Pancreas (tissue), 10 donors: ENCODE data around the gene MPND. TPM values are rescaled to one million over a fixed set of nuclear protein-coding genes. Genes with fewer than 3 reads are reported as not detected.

Experiments
- ATAC-seq, 4 donors: fragments of 200-7000 bp; cut with Tn5 transposase; one replicate each; pipeline versions ENCODE4 v1.8.0 to v1.9.1; 2020; ENCODE audit warnings: mild to moderate bottlenecking in 4 of 4, moderate library complexity in 4 of 4
- DNase-seq, 6 donors: peaks; one replicate each; pipeline ENCODE4 v3.0.0-alpha.2; 2020
- FAIRE-seq: peaks from 2 replicates; lab custom pipeline; 2012; peaks lifted over from hg19 to GRCh38; lab: Jason Lieb, UNC
- H3K27ac ChIP-seq, 4 donors: fragments of 200-600 bp; sonication (generic); 1 replicate in 3 of 4; 2 replicates in 1 of 4; pipeline versions ENCODE4 v1.5.0 to v1.8.0; 2020
- H3K27me3 ChIP-seq, 4 donors: fragments of 200-600 bp; one replicate each; pipeline ENCODE4 v1.8.0; 2021
- H3K36me3 ChIP-seq, 3 donors: fragments of 200-600 bp; sonication (generic) in 1 of 3; one replicate each; pipeline versions ENCODE4 v1.5.0 to v1.8.0; 2020 to 2021
- H3K4me1 ChIP-seq, 3 donors: fragments of 200-600 bp; one replicate each; pipeline ENCODE4 v1.8.0; 2021
- H3K4me3 ChIP-seq, 4 donors: fragments of 200-600 bp; sonication (generic) in 2 of 4; one replicate each; pipeline versions ENCODE4 v1.5.0 to v1.8.0; 2020 to 2021
- H3K9me3 ChIP-seq, 4 donors: fragments of 200-600 bp; one replicate each; pipeline ENCODE4 v1.8.0; 2021
- CTCF ChIP-seq, 4 donors: fragments of 200-600 bp; sonication (generic) in 3 of 4; IDR thresholded peaks; one replicate each; pipeline versions ENCODE4 v1.5.0 to v1.8.0; 2021; ENCODE audit warnings: antibody characterized with exemption in 4 of 4
- WGBS, 2 donors: extraction: QIAGEN DNeasy Blood & Tissue Kit; methylation state at CpG; one replicate each; pipeline ENCODE4 v1.1.7; 2013; 5-methylcytosine and 5-hydroxymethylcytosine counted together
- intact Hi-C, 3 donors: fragments of 100-400 bp; cut with DNase I; formaldehyde crosslinking; loops; one replicate each; pipeline versions ENCODE4 v1.11.1 to v1.14.2; 2022
- polyA plus RNA-seq, 2 donors: library from polyadenylated mRNA; stranded (reverse); fragments of 200-250 nt; gene quantifications; one replicate each; pipeline ENCODE4 v1.2.3, GENCODE V29; 2013
- total RNA-seq, 6 donors: library from RNA; stranded (reverse); fragmentation: NEBNext Ultra II Directional in 4 of 6; extraction: Animal tissue kit (Norgen Biotek cat#: 25700) in 4 of 6; gene quantifications; one replicate each; pipeline versions ENCODE4 v1.2.1 to v1.2.4, GENCODE V29; 2021 to 2023
- donor health status: healthy with polysubstance abuse.
- donor health status: DM: no; HTN: no; CAD: no; lungs with moderate emphysema.
- donor health status: DM: no; HTN: no; CAD: no.
- donor health status: control.
- donor health status: control.
- donor health status: Bipolar disorder and iron deficiency.
- donor health status: DM: yes; HTN: yes; CAD: no.
- donor health status: DM: no; HTN: no; CAD: no.
- donor health status: DM: no; HTN: no; CAD: no.
- donor health status: DM: yes; HTN: yes; CAD: no.

The MPND gene
- total and polyA plus RNA-seq, 8 donors = 11.8 to 20.0 (median 16.2) TPM

- H3K4me3 ChIP-seq = peak within 1 kb of the TSS; percentile 16 to 55 (median 36)
- ATAC-seq = peak; percentile 21 to 51 (median 42)
- H3K27ac ChIP-seq = peak within 1 kb of the TSS; percentile 43 to 83 (median 74)
- no peak for TF ChIP-seq CTCF (IDR thresholded peaks at IDR 0.05)
- H3K36me3 ChIP-seq = no peaks in the 10 kb centered on the region
- intact Hi-C loops = no loop called here
- DNase-seq = peak; percentile 71 to 88 (median 80)
- no peaks in the 10 kb centered on the region for H3K27me3 ChIP-seq
- 22 to 29% methylated on average over 23 to 27 of the region's 27 CpGs for WGBS, 2 donors
- peaks cover 0 to 13% (median 11%) of the 10 kb centered on the region in 3 donors for H3K4me1 ChIP-seq
- H3K9me3 ChIP-seq = no peaks in the 10 kb centered on the region
- FAIRE-seq = no peak
These were observed 4.7 kb upstream of the MPND start, which contains the start of gene STAP2 for GRCh38 chr19:4338441-4339355. Gene STAP2 (minus strand): TSS chr19:4338827. CDS start chr19:4338753, 74 bp downstream.

GRCh38 chr19:4342314-4342614, 1.1 kb upstream of the MPND start:
- Histone ChIP-seq H3K36me3 (no peaks in the 10 kb centered on the region), H3K9me3 (no peaks in the 10 kb centered on the region), H3K27ac (peak overlapping the region; percentile 74 to 95 (median 87)), H3K4me3 (peak overlapping the region in 3 of 4 donors; percentile 10 to 70 (median 63)), H3K4me1 (peaks cover 6 to 22% (median 13%) of the 10 kb centered on the region in 3 donors), H3K27me3 (no peaks in the 10 kb centered on the region)
- 5 to 6% methylated on average over 10 of the region's 10 CpGs for WGBS, 2 donors
- no peak for DNase-seq
- intact Hi-C loops = no loop called here
- no peak for FAIRE-seq
- peak in 3 of 4 donors; percentile 2 to 4 (median 3) for ATAC-seq
- no peak for TF ChIP-seq CTCF (IDR thresholded peaks at IDR 0.05)

- 0% methylated on average over 39 of the region's 39 CpGs for WGBS, 2 donors
- Histone ChIP-seq H3K9me3 (no peaks in the 10 kb centered on the region), H3K36me3 (no peaks in the 10 kb centered on the region), H3K4me1 (peaks cover 6 to 22% (median 13%) of the 10 kb centered on the region in 3 donors), H3K27me3 (no peaks in the 10 kb centered on the region), H3K4me3 (peak overlapping the region; percentile 53 to 70 (median 65)), H3K27ac (peak overlapping the region; percentile 87 to 95 (median 89))
- DNase-seq (peak; percentile 90 to 98 (median 96)), ATAC-seq (peak; percentile 81 to 90 (median 83)), FAIRE-seq (peak; percentile 98)
- TF ChIP-seq CTCF (IDR thresholded peaks at IDR 0.05) = no peak
- intact Hi-C loops = no loop called here
These were observed 570 bp upstream of the MPND start for GRCh38 chr19:4342615-4343369.

DNA sequence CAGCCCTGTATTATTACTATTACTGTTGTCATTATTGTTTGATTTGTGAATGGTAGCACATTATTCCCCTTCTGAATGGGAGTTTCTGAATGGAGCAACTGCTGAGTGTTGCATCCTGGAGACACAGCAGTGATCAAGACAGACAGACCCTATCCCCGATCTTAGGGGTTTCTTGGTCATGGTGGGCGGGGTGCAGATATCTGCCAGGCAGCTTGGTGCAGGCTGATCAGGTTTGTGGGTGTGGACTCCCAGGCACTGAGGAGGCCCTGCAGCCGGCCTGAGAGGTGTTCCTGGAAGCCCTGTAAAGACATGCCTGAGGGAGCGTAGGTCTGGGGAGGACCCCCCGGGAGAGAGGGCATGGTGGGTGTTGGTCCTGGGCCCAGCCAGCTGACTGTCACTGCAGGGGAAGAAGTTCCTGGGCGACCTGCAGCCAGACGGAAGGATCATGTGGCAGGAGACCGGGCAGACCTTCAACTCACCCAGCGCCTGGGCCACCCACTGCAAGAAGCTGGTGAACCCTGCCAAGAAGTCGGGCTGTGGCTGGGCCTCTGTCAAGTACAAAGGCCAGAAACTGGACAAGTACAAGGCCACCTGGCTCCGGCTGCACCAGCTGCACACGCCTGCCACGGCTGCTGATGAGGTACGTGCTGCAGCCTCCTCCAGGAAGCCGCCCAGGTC, 2.1 kb downstream of the MPND start:
- no peak for TF ChIP-seq CTCF (IDR thresholded peaks at IDR 0.05)
- DNase-seq (peak; percentile 71 to 93 (median 84)), FAIRE-seq (no peak), ATAC-seq (peak in 3 of 4 donors; percentile 8 to 39 (median 27))
- intact Hi-C loops = no loop called here
- H3K9me3 ChIP-seq = no peaks in the 10 kb centered on the region
- H3K36me3 ChIP-seq = no peaks in the 10 kb centered on the region
- H3K4me3 ChIP-seq = no peak overlapping the region
- H3K4me1 ChIP-seq = peaks cover 6 to 16% (median 9%) of the 10 kb centered on the region in 3 donors
- WGBS, 2 donors = 42 to 49% methylated on average over 15 of the region's 15 CpGs
- H3K27me3 ChIP-seq = no peaks in the 10 kb centered on the region
- H3K27ac ChIP-seq = peak overlapping the region in 2 of 4 donors; percentile 17 to 46
